ENCODE data around the gene INPP5K.
"Not testable (repeated sequence)": the region's sequence is repeated elsewhere in the genome, so short reads cannot be mapped to it uniquely, and the experiment has no call there.

Gene INPP5K

DNA sequence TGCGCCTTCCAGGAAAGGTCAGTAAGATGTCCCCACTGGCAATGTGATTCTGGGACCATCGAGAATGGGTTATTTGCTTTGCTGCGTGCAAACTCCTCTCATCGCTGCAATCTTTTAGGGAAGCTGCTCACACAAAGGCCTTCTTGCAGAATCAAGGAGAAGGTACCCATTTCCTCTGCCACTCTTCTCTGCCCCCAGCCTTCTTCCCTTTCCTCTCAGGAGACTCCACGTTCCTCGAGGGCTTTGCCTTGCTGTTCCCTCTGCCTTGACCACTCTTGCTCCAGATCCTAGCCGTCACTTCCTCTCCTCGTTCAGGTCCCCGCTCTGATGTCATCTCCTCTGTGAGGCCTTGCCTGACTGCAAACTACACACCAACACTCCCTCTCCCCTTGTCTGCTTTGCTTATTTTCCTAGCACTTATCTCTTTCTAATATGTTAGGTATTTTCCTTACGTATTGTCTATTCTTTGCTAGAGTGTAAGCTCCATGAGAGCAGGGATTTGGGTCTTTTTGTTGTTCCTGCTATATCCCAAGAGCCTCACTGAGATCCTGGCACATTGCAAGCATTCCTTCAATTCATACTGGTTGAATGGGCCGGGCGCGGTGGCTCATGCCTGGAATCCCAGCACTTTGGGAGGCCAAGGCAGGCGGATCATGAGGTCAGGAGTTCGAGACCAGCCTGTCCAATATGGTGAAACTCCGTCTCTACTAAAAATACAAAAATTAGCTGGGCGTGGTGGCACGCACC is 55.0 kb downstream of the INPP5K start:
- DNase-seq: no peak

DNA sequence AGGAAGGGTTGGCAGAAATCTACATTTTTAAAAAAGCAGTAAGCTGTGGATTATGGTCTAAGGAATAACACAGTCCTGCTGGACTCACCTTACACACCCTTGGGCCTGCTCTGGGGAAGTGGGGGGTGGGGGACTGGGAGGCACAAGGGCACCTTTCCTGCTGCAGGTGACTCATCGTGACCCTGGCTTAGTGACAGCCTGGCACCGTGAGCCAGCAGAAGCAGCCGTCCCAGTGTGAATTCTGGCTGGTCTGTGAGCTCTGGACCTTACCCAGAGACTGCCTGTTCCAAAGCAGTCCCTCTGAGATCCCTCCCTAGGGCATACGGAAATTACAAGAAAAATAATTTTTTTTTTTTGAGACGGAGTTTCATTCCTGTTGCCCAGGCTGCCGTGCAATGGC is 56.2 kb downstream of the INPP5K start:
- DNase-seq: peak; percentile 28

DNA sequence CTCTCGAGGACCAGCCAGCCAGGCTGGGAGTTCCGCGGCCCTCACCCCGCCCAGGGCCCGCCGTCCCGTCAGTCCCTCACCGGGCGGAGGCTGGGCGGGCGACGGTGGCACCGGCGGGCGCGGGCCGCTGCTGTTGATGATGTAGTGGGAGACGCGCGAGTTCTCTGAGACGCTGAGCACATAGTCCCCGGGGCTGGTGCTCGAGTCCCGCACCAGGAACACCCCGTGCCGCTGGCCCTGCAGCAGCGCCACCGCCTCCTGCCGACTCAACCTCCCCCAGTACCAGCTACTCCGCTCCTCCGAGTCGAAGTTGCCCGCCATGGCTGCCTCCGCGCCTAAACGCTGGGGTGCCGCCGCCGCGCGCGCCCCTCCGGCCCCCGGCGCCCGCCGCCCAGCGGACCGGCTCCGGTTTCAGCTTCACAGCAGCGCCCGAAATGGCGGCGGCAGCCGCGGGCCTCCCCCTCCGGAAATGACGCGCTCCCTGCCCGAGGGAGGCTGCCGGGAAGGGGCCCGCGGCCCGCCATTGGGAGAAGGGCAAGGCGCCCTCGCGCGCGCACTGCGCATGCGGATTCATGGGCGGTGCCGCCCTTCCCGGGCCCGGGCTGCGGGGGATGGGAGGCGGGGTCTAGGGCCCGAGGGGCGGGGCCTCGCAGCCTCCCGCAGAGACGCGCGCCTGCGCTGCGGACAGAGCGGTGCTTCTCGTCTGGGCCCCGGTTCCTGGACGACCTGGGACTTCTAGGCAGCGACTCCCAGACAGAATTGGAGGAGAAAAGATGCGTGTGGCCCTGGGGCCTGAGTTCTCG is 60.4 kb downstream of the INPP5K start, which contains the start of gene CRK:
TSS of gene CRK (minus strand) at position 436 of the 803 bp plus-strand sequence. CDS start at position 321, 115 bp downstream.
- DNase-seq: peak; percentile 82

DNA sequence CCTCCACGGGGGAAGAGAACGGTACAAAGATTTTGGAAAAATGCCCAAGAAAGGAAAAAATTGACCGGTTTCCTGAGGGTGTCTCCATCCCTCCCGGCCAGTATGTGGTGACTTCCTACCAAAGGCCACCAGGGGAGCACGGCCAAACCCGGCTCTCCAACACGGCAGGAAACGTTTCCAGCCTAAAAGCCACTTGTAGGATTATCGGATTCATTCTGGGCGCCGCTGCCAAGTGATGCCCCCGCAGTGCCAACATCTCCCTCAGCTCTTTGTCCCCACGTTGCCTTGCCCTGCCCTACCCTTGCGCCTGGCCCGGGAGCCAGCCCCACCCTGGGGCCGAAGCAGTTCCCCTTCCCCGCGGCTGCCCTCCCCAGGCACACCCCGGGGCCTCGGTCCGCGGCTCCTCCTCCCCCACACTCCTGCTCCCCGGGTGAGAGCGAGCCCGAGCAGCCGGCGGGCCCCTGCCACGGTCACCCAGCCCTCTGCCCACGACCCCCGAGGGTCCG is 61.1 kb downstream of the INPP5K start:
- no peak for DNase-seq

DNA sequence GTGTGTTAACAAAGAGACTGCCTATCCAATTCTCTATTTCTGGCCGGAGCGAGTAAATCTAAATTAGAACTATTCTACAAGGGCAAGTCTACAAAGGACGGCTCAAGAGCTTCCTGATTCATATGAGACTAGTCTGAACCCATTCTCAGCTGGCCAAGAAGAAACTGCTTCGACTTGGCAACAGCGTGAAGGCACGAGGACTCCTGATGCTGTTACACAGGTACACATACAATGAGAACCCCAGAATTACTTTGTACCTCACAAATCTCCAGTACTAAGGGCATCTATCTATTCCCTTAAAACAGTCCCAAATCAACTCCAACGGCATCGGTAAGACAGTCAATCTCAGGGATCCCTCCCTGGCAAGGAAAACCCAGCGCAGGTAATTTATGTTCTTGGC is 61.9 kb downstream of the INPP5K start:
- DNase-seq: no peak

DNA sequence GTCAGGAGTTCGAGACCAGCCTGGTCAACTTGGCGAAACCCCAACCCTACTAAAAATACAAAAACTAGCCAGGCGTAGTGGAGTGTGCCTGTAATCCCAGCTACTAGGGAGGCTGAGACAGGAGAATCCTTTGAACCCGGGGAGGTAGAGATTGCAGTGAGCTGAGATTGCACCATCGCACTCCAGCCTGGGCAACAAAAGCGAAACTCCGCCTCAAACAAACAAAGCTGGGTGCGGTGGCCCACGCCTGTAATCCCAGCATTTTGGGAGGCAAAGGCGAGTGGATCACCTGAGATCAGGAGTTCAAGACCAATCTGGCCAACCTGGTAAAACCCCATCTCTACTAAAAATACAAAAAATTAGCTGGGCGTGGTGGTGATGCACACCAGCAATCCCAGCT is 62.7 kb downstream of the INPP5K start:
- DNase-seq: not testable (repeated sequence)

DNA sequence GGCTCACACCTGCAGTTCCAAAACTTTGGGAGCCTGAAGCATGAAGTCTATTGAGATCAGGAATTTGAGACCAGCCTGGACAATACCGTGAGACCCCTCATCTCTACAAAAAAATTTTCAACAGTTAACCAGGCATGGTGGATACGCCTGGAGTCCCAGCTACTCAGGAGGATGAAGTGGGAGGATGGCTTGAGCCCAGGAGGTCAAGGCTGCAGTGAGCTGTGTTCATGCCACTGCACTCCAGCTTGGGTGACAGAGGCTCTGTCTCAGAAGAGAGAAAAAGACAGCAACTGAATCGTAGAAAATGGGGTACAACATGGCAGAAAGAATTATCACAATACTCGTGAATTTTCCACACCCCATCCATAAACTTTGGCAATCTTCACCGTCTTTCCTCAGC is 63.6 kb downstream of the INPP5K start:
- DNase-seq: no peak

DNA sequence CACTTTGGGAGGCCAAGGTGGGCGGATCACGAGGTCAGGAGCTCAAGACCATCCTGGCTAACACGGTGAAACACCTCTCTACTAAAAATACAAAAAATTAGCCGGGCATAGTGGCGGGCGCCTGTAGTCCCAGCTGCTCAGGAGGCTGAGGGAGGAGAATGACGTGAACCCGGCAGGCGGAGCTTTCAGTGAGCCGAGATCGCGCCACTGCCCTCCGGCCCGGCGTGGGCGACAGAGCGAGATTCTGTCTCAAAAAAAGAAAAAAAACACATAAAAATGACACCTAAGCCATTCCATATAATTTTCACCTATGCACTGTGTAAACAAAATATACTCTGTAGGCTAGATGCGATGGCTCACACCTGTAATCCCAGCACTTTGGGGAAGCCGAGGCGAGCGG is 66.2 kb downstream of the INPP5K start:
- not testable (repeated sequence) for DNase-seq

DNA sequence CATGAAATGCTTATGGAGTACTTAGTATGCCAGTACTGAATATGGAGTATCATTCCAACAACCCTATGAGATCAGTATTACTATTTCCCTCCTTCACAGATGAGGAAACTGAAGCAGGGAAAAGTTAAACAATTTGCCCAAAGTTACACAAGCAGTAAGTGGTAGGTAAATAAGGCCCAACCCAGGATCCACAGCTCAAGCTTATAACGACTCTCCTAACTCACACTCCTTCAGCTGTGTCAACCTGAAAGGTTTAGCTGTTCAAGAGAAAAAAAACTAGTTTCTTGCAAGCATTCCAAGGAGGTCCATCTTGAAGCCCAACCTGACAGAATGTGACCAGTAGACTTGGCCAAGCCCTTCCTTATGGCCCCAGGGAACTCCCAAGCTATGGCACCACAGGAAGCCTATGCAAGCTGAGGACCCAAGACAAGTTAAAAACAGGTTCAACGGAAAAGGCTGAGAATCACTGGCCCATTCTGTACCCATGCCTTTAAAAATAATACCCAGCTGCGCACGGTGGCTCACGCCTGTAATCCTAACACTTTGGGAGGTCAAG is 66.9 kb downstream of the INPP5K start:
- DNase-seq: no peak

DNA sequence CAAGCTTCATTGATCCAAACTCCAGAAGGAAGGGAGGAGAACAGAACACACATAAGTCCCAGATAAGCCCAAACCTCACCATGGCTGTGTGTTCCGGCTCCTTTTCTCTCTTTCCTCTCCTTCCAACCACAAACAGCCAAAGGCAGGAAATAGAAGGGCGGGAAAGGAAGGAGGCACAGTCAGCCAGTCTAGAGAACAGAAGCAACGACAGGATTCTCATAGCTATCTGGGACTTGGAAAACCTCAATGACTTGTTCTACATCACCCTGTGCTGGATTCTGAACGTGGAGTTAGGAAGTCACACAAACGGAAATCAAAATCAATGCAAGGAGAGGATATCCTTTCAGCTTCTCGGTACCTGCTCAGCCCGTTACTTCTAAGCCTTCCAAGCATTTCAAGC is 69.4 kb downstream of the INPP5K start:
- no peak for DNase-seq

DNA sequence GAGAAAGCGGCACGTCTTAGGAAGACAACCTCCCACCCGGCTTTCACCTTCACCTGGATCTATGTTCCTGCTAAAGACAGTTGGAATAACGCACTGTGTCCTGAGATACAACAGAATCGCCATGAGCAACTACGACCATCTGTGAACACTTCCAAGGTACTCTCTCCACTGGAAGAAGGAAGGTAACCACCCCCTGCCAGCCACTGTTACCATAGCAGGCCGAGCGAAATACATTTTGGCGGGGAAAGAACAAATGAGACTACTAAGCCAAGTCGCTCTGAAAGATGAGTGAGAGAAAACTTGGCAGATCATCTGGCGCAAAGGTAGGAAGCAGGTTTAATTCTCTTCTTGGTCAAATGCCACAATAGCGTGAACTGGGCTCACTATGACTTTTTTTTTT is 70.2 kb downstream of the INPP5K start:
- no peak for DNase-seq

DNA sequence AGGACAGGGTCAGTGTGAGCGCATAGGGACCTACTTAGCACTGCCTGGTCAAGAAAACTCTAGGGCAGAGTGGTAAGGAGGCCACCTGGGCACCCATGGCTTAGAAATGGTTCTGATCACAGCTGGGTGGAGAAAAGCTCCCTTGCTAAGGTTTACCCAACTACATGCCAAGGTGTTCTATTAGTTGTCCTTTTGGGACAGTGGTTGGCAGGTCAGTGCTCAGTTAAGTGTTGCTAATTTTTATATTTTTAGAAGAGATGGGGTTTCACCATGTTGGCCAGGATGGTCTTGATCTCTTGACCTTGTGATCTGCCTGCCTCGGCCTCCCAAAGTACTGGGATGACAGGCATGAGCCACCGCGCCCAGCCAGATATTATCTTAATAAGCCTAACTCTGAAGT is 70.7 kb downstream of the INPP5K start:
- not testable (repeated sequence) for DNase-seq

All from NCI-H446 treated with DMSO at 0.1 percent for 48 hours (cell line).